Activated T-helper 9 cell treated with anti-CD3 and anti-CD28 coated beads, Interleukin-2, amount 50 U/mL, for 16 hours (primary cell): ENCODE data around the gene SORD.
"Not testable (repeated sequence)": the region's sequence is repeated elsewhere in the genome, so short reads cannot be mapped to it uniquely, and the experiment has no call there.

ENCODE experiments used
- DNase-seq: peaks from one replicate; pipeline ENCODE4 v3.0.0-alpha.2; 2020; ENCODE audit warnings: low read depth

SORD gene

GRCh38 chr15:45097466-45097865, 74.5 kb downstream of the SORD start:
- DNase-seq: no peak

- DNase-seq: no peak
These were observed 76.7 kb downstream of the SORD start for GRCh38 chr15:45099549-45100165.

DNA sequence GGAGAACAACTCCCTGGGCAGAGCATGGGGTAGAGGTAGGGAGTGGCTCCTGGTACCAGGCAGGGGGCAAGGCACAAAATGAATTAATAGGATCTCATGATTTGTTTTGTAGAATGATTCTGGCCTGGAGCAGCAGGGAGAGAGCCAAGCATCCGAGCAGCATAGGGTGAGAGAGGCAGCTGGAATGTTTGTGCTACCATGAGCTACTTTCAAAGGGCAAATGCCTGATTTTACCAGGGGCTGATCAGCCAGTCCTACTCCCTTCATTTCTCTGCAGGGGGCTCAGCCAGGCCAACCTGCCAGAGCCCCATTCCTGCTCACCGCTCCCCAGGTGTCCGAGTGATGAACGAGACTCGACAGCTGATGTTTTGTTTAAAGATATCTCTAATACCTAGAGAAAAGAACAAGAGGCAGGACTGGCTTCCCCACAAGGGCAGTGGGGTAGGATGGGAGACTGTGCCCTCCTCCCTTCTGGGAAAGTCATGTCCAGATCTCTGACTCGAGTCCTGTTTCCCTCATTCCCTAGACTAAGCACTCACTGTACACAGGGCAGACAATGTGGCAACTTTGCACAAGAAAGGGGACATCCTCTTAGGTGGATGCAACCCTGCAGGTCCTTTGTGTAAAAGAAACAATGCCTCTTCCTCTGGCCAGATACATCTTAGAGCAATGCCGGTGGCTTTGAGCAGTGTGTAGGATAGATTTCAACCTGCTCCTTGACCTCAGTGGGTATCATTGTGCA, 78.1 kb downstream of the SORD start:
- no peak for DNase-seq

DNA sequence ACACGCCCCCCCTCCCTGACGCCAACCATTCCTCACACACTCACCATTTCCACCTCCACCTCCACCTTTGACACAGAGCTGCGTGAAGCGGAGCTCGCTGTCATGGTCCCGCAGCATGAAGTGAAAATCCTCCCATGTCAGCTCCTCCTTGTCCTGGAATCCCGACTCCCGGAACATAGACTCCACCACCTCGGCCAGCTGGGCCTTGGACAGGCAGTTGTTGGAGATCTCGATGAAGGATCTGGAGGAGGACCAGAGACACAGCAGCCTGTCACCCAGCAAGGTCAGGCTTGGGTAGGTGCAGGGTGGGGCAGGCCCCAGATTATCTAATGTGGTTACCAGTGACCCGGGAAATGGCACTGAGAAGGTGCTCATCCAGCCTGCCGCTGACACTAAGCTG, 78.8 kb downstream of the SORD start:
- no peak for DNase-seq

DNA sequence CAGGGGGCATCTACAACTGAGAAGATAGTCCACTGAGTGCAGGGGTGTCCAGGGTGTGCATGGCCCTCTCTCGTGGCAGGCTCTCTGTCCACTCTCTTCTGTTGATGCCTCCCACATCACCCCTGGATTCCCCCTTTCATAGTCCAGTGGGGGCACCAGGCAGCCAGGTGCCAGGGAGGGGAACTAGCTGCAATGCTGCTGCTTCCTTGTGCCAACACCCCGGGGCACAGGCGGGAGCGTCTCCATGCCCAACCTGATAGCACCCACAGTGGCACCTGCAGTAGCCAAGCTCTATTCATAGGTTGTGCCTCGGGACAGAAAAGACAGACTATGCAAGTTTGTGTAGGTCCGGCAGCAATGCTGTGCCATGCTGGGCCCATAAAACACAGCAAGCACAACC, 79.2 kb downstream of the SORD start:
- no peak for DNase-seq

DNA sequence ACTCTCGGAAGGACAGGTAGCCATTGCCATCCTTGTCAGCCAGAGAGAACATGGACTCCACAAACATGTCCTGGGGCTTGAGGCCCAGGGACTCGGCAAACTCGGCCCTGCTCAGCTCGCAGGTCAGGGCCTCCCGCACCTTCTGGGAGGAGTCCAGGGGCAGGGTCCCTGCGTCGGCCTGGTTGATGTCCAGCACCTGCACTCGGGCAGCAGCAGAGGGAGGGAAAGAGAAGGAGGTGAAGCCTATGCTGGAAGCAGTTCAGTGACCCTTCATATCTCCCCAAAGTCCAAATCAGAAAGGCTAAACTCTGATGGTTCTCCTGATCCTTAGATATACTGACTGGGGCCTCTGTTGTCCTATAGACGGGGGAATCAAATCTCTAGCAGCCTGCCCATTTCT, 81.2 kb downstream of the SORD start:
- DNase-seq: not testable (repeated sequence)

DNA sequence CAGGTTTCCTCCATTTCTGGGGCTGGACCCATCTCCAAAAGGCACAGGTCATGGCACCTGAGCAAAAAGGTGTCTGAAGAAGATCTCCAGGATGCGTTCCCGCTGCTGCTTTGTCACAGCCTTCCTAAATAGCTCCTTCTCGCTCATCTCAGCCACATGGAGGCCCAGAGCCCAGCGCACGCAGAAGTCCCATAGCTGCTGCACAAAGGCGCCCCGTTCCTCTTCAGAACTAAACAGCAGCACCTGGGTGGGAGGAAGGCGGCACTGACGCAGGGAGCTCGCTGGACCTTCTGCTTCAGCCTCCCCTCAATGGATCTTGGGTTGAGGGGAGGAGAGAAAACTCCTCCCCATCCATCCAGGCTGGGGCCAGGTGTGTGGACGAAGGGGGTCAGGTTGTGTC, 82.6 kb downstream of the SORD start:
- no peak for DNase-seq

GRCh38 chr15:45106002-45106790, 83.2 kb downstream of the SORD start:
- no peak for DNase-seq

GRCh38 chr15:45107941-45108630, 85.1 kb downstream of the SORD start:
- no peak for DNase-seq

DNA sequence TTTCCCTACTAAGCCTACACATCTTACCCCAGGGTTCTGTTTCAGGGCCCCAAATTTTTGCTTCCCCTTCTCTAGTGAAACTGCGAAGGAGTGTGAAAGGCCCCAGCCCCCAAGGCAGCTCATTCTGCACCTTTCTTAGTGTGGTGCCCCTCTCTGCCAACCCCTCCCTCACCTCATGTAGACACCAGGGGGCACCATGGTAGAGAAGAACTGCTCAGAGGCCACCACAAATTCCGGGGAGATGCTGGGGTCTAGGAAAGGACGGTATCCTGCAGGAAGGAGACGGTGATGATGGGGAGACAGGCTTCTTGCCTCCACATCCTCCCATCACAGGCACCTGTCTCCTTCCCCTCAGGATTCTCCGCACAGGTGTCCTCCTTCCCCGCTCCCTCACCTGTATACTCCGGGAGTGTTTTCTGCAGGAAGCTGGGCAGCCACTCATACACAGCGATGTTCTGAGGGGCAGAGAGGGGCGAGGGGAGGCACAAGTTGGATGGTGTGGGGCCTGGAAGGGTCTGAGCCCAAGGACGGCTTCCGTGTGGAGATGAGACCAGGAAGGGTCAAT, 87.3 kb downstream of the SORD start:
- DNase-seq: no peak

GRCh38 chr15:45111390-45112142, 88.6 kb downstream of the SORD start:
- no peak for DNase-seq

GRCh38 chr15:45112143-45112590, 89.2 kb downstream of the SORD start:
- no peak for DNase-seq

- no peak for DNase-seq
These were observed 89.8 kb downstream of the SORD start for GRCh38 chr15:45112591-45113379.

DNA sequence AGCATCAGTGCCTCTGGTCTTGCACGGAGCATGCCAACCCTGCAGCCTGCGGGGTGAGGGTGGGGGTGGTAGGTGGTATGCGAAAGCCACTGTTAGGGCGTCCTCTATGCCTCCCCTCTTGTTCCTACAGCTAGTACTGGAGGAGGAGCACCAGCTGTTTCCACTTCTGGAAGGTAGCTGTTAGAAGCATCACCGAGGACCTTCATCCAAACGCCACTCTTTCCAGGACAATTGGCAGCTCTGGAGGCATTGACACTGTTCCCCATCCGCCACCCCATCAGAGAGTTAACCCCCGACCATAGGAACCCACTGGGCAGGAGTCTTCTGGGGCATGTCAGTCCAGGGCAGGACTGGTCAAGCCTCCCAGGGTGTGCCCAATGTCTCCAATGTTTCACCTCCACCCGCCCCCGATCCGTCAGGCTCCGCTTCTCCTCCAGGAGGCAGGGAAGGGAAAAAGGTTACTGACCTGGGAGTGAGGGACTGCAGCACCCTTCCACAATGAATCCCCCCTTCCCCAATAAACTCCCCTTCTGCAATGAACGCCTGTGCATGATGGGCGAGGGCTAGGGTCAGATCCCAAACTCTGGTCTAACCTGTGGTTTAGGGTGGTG, 90.5 kb downstream of the SORD start:
- no peak for DNase-seq

- DNase-seq: no peak
These were observed 91.2 kb downstream of the SORD start, which contains the start of the genes DUOX2 and DUOXA2 for GRCh38 chr15:45114076-45114750. DUOX2 (minus strand) TSS chr15:45114172; CDS start chr15:45113411, 761 bp downstream. DUOXA2 (plus strand) TSS chr15:45114326; CDS start chr15:45114606, 280 bp downstream.

- no peak for DNase-seq
These were observed 91.7 kb downstream of the SORD start for GRCh38 chr15:45114751-45115085.

DNA sequence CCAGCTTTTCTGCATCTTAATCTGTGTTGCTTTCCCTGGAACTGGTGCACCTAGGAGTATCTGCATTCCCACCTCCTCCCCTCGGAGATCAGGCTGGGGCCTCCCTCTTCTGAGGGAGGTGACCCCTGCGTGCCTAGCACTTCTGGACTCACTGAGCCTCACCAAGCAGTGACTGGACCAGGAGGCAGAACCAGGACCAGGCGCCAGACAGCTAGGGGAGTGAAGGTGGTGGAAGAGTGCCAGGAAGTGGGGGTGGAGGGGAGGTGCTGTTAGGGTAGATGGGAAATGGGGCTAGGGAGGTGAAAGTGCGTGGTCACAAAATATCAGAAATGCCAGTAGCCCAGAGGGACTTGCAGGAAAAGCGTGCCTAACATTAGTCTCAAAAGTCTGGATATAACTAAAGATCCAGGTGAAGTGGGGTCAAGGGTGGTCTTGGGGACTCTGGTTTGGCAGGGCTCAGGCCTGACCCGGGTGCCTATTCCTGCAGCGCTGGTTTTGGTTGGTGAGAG, 92.4 kb downstream of the SORD start:
- DNase-seq: no peak

DNA sequence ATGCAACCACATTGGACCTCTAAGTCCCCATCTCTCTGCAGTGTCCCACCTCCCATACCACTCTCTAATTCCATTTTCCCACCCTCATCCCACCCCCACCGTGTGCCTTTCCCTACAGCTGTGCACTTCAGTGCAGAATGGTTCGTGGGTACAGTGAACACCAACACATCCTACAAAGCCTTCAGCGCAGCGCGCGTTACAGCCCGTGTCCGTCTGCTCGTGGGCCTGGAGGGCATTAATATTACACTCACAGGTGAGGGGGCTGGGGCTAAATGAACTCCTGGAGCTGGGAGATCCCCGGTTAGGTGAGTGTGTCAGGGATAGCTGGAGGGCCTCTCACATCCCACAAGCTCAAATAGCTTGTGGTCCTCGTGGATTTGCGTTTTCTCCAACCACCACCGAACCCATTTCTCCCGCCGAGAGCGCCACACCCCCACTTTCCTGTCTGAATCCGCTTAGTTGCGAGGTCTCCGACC, 93.0 kb downstream of the SORD start:
- no peak for DNase-seq
